SKM-1 (cell line): ENCODE results near the gene LAT.
"Not testable (repeated sequence)": the region's sequence is repeated elsewhere in the genome, so short reads cannot be mapped to it uniquely, and the experiment has no call there.

Experiments used
- DNase-seq: peaks from one replicate; lab custom pipeline; 2025; ENCODE audit not compliant: unreplicated experiment; lab: John Stamatoyannopoulos, UW

Gene LAT

GRCh38 chr16:28977703-28978662 is 6.9 kb upstream of the LAT start:
- DNase-seq, result no peak

- DNase-seq, result not testable (repeated sequence)
These were observed 4.5 kb upstream of the LAT start for GRCh38 chr16:28980330-28980729.

- DNase-seq, result no peak
These were observed 3.9 kb upstream of the LAT start for GRCh38 chr16:28980929-28981328.

- DNase-seq, result no peak
These were observed 3.3 kb upstream of the LAT start for GRCh38 chr16:28981517-28981916.

GRCh38 chr16:28982418-28982817 is 2.4 kb upstream of the LAT start:
- DNase-seq, result no peak

- DNase-seq, result no peak
These were observed 1.9 kb upstream of the LAT start for GRCh38 chr16:28982949-28983348.

GRCh38 chr16:28983644-28984043 is 1.2 kb upstream of the LAT start:
- DNase-seq, result no peak

- DNase-seq, result no peak
These were observed 761 bp upstream of the LAT start for GRCh38 chr16:28984091-28984490.

GRCh38 chr16:28985211-28986041 is 574 bp downstream of the LAT start:
- DNase-seq, result no peak

- no peak for DNase-seq
These were observed 1.2 kb downstream of the LAT start for GRCh38 chr16:28986046-28986445.

- no peak for DNase-seq
These were observed 1.6 kb downstream of the LAT start for GRCh38 chr16:28986492-28986891.

GRCh38 chr16:28987170-28987853 is 2.5 kb downstream of the LAT start:
- no peak for DNase-seq

- no peak for DNase-seq
These were observed 4.5 kb downstream of the LAT start for GRCh38 chr16:28989363-28989762.

DNA sequence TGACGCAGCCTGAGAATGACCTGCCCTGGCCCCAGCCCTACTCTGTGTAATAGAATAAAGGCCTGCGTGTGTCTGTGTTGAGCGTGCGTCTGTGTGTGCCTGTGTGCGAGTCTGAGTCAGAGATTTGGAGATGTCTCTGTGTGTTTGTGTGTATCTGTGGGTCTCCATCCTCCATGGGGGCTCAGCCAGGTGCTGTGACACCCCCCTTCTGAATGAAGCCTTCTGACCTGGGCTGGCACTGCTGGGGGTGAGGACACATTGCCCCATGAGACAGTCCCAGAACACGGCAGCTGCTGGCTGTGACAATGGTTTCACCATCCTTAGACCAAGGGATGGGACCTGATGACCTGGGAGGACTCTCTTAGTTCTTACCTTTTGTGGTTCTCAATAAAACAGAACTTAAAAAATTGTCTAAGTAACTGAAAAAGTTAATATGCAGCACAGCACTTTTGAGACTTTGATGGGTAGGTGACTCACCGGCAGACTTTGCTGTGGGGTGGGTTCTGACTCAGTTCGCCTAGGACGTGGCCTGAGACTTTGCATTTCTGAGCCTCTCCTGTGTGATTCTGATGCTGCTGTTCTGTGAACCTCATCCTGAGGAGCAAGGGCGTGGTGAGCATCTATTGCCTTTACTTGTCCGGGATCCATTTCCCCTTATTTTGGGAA is 5.7 kb downstream of the LAT start:
- DNase-seq, result no peak

GRCh38 chr16:28991687-28992086 is 6.8 kb downstream of the LAT start:
- no peak for DNase-seq

DNA sequence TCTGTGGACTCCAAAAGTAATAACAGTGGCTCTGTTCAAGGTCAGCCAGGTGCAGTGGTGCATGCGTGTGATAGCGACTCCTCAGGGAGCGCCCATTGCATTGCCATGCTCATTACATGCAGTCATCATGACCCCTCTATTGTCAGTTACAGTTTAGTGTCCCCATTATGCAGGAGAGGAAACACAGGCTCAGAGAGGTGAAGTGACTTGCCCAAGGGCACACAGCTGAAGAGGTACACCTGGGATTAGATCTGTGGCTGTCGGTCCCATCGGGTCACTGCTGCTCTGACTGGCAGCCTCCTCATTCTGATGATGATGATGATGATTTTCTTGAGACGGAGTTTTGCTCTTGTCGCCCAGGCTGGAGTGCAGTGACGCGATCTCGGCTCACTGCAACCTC is 7.6 kb downstream of the LAT start:
- no peak for DNase-seq

DNA sequence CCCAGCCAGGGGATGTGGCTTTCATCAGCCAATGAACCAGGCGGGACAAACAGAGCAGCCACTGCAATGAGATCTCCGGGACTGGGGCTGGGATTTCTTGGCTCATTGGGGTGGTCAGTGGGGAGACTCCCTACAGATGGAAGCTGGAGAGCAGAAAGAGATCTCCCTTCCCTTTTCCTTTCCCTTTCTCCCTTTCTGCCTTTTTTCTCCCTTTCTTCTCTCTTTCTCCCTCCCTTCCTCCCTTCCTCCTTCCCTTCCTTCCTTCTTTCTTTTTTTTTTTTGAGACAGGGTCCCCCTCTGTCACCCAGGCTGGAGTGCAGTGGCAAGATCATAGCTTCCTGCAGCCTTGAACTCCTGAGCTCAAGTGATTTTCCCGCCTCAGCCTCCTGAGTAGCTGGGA is 14.0 kb downstream of the LAT start:
- DNase-seq, result no peak

DNA sequence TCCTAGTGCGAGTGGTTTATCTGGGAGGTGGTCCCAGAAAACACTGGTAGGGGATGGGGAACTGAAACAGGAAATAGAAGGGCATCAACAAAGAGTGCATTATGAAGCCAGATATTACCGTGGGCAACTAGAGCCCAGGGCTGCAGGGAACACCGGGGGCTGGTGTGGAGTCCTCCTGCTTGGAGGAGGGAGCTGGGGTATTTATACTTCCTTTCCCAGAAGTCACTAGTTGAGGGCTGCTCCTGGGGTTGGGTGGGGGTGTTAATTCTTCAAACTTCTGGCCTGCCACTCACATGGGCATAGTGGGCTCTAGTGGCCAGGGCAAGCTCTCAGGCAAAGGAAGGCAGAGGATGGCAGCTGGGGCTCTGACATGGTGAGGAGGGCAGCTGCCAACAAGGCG is 14.7 kb downstream of the LAT start:
- no peak for DNase-seq

DNA sequence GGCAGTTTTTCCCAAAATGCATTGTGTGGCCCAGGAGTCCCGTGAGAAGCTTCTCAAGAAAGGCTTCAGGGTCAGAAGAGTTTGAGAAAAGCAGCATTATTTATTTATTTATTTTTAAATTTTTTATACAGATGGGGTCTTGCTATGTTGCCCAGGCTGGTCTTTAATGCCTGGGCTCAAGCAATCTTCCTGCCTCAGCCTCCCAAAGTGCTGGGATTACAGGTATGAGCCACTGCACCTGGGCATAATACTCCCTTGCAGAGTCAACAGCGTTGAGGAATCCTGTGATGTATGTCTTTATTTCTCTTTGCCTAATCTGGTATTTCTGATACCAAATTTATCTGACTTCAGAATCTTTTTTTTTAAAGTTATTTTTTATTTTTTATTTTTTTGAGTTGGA is 15.2 kb downstream of the LAT start:
- no peak for DNase-seq

DNA sequence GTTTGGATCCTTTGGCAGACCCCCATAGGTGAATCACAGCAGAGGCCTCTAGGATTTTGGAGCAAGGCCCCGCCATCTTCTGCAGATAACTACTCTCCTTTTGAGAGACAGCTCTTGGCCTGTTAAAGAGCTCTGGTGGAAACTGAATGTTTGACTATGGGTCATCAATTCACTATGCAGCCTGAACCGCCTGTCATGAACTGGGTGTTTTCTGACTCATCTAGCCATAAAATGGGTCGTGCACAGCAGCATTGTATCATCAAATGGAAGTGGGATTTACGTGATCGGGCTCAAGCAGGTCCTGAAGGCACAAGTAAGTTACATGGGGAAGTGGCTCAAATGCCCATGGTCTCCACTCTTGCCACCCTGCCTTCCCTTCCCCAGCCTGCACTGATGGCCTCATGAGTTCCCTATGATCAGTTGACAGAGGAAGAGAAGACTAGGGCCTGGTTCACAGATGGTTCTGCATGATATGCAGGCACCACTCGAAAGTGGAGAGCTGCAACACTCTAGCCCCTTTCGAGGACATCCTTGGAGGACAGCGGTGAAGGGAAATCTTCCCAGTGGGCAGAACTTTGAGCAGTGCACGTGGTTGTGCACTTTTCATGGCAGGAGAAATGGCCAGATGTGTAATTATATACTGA is 19.8 kb downstream of the LAT start:
- DNase-seq, result not testable (repeated sequence)
